ENCODE results near the gene WDR46.

The WDR46 gene
- 12.2 to 55.2 (median 23.5) reads per million in 17 experiments for total RNA-seq

DNA sequence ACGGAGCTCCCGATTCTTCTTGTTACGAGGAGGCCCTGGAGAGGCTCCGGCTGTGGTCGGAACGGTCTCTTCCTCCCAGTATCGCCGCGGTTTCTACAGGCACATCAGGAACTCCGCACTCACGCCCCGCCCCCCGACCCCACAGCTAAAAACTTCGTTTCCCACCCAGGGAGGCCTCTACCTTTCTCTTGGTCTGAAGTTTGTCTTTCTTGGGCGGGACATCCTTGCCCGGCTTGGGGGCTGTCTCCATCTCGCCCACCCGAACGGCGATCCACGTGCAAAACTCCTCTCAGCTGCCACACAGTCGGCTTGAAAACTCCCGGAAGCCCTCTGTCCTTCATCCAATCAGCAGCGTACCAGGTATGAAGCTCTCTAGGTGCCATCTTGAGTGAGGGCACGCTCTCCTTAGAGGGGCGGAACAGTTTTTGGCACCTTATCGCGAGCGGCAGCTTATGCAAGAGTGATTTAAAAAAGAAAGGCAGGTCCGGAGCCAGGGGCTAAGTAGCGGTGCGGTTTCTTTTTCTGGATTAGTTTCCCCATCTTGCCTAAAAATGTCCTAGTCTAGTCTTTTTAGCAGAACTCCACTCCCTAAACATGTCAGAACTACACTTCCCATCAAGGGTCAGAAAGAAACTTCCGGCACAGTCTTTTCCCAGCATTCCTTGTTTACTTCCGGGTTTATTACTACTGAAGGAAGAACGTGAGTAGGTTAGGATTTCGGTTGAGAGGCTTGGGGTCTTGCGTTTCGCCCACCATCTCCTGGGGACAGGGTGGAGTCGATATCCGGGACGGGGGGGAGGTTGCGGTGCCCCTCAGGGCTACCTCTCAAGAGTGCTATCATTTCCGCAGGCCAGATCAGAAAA, at the start of gene WDR46, which contains the start of gene PFDN6:
Gene WDR46 (minus strand): TSS at position 319 of the 863 bp plus-strand sequence. CDS start 69 bp downstream, at position 250.
Gene PFDN6 (plus strand): TSS at position 681 of the 863 bp plus-strand sequence. CDS start 256 bp downstream, outside the sequence.
- peak; percentile 83 to 93 (median 90) for DNase-seq

GRCh38 chr6:33336495-33336894, 47.5 kb upstream of the WDR46 start:
- no peak for DNase-seq

- no peak for DNase-seq
These were observed 46.9 kb upstream of the WDR46 start for GRCh38 chr6:33335916-33336315.

DNA sequence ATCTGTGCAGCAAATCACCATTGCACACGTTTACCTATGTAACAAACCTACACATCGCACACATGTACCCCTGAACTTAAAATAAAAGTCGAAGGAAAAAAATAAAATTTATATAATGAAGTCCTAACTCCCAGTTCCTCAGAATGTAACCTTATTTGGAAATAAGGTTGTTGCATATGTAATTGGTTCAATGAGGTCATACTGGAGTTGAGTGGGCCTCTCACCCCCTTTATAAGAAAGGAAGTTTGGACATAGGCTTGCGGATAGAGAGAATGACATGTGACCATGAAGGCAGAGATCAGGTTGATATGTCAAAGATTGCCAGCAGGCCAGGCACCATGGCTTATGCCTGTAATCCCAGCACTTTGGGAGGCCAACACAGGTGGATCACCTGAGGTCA, 44.6 kb upstream of the WDR46 start:
- peak in 3 of 4 experiments; percentile 15 to 59 (median 46) for DNase-seq

DNA sequence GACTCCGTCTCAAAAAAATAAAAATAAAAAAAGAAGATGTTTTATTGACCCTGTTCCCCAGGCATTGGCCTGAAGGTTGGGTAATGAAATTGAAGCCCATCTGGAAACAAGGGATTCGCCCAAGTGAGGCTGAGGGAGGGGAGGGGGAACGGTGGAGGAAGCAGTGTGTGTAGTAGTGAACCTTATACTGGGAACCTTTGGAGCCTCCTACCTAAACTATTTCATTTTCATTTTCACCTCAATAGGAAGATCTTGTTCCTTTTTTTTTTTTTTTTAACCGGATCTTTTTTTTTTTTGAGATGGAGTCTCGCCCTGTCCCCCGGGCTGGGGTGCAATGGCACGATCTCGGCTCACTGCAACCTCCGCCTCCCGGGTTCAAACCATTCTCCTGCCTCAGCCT, 41.7 kb upstream of the WDR46 start:
- DNase-seq = no peak

DNA sequence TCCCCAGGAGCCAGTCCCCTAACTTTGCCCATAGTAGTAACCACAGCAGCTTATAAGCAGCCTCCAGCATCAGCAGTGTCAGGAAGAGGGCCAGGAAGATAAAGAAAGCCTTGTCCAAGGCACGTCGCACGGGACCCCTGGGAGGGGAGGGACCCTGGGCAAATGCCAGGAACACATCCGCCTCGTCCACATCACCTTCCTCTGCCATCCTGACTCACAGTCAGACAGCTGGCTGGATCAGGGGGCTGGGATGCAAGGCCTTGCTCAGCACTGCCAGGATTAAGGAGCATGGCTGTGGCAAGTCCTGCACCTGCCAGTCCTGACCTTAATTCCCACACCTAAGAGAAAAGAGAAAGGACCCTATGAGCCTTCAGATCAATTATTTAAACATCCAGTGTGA, 40.0 kb upstream of the WDR46 start:
- no peak for DNase-seq

GRCh38 chr6:33324125-33324524, 35.1 kb upstream of the WDR46 start:
- peak; percentile 22 to 41 (median 25) for DNase-seq

GRCh38 chr6:33323623-33323948, 34.5 kb upstream of the WDR46 start:
- peak in 1 of 4 experiments; percentile 11 for DNase-seq

- DNase-seq = no peak
These were observed 32.2 kb upstream of the WDR46 start for GRCh38 chr6:33321227-33321626.

DNA sequence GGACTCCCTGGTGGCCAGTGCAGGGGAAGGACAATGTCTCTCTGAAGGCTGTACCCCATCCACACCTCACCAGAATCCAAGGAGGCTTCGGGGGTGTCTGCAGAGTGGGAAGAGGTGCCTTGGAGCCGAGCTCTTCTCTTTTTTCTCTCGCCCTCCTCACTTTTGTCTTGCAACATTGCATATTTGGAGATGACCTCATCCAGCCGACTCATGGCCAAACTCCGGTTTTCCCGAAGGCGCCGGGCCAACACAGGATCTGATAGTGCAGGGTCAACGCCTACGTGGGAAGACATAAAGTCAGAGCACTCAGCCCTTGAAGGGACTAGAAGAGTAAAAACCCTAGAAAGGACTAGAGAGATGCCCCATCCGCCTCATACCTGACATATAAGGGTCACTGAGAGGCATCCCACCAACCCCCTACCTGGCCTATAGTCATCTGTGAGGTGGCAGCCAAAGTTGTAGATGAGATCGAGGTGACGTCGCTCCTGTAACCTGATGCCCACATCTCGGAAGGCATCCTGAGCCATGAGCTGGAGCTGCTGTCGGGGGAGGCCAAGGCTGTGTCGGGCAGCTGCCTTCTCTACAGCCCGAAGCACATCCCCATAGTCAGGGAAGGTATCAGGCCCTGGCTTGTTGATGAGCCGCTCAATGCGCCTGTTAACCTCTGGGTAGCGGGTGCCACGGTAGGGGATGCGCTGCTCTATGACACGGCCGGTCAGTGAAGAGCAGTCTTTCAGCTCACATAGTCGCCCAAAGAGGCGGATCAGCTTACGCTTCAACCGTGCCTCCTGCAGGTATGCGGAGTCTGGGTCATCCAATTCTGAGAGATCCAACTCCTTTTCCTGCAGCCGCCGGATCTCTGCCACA, 31.5 kb upstream of the WDR46 start:
- DNase-seq = peak; percentile 34 to 73 (median 66)

GRCh38 chr6:33319939-33320314, 30.9 kb upstream of the WDR46 start:
- peak in 1 of 4 experiments; percentile 1 for DNase-seq

DNA sequence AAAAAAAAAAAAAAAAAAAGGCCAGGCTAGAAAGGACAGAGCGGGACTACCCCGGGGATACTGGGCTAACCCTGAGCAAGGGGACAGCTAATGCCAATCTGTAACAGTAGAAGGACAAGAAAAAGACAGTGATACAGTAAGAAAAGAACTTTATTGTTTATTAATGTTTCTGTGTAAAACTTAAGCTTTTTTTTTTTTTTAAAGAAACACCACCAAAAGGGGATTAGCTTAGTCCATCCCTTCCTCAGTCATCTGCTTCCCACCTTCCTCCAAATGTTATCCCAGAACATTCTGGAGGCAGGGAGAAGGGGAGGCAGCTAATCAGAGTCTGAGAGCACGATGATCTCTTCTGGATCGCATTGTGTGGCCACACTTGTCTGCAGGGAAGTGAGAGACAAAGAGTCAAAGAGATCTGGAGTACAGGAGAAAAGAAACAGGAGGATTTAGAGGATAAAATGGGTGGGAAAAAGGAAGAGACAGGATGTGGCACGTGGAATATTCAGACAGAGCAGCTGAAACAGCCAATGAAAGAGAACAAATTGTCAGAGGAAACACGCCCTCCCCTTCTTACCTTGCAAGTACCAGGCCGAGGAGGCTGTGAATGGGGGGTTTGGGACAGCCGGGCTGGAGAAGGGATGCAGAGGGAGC, 29.5 kb upstream of the WDR46 start:
- DNase-seq = no peak

- DNase-seq = peak; percentile 98 to 99 (median 99)
These were observed 28.8 kb upstream of the WDR46 start, which contains the start of gene ZBTB22 for GRCh38 chr6:33317669-33318425. TSS of gene ZBTB22 (minus strand) at chr6:33317744. CDS start at chr6:33316916, 828 bp downstream.

GRCh38 chr6:33317419-33317668, 28.3 kb upstream of the WDR46 start:
- no peak for DNase-seq

GRCh38 chr6:33316603-33317418, 27.8 kb upstream of the WDR46 start:
- DNase-seq = peak in 2 of 4 experiments; percentile 1 to 36

- DNase-seq = no peak
These were observed 27.0 kb upstream of the WDR46 start for GRCh38 chr6:33315793-33316602.

GRCh38 chr6:33314943-33315792, 26.1 kb upstream of the WDR46 start:
- peak in 1 of 4 experiments; percentile 23 for DNase-seq

DNA sequence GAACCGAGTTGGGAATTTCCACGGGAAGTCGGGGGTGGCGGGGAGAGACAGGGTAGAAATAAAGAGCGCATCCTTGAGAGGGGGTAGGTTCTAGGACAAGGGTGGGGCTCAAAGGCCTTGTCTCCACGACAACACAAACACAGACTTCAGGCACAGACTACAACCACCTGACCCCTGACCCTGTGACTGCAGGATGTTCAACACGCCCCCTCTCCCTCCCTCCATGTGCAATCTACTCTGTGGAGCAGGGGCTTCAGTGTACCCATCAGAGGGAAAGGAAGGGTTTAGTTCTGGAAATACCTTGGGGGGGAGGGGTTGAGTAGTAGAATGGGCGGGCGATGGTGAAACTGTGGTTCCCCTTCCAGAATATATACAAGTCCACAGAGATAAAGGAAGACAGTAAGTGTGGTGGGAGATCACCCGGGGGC, 25.5 kb upstream of the WDR46 start:
- DNase-seq = peak; percentile 79 to 91 (median 88)
